GM18526 (cell line): ENCODE measurements around the gene NTM.

ENCODE experiments used
- POLR2A ChIP-seq: IDR thresholded peaks from 3 replicates; pipeline ENCODE4 v1.6.1; 2011; ENCODE audit not compliant: insufficient read length; ENCODE audit errors: extremely low read depth

Gene NTM

DNA sequence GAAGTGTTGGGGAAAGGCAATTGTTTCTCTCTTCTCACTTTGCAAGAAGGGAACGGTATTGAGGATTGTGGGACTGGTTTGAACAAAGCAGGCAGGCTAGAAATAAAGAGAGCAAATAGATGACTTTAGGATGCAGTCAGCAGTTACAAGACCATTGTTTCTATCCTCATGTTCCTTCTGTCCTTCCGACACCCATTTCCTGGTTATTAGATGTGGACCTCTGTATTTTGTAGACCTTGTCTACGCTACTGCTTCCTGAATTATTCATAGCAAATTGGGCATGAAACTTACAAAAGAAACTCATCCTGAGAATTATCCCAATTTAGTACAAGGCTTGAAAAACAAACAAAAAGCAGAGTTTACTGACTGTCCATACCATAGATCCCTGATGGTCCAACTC, 656.3 kb downstream of the NTM start:
- TF ChIP-seq POLR2A = no peak

DNA sequence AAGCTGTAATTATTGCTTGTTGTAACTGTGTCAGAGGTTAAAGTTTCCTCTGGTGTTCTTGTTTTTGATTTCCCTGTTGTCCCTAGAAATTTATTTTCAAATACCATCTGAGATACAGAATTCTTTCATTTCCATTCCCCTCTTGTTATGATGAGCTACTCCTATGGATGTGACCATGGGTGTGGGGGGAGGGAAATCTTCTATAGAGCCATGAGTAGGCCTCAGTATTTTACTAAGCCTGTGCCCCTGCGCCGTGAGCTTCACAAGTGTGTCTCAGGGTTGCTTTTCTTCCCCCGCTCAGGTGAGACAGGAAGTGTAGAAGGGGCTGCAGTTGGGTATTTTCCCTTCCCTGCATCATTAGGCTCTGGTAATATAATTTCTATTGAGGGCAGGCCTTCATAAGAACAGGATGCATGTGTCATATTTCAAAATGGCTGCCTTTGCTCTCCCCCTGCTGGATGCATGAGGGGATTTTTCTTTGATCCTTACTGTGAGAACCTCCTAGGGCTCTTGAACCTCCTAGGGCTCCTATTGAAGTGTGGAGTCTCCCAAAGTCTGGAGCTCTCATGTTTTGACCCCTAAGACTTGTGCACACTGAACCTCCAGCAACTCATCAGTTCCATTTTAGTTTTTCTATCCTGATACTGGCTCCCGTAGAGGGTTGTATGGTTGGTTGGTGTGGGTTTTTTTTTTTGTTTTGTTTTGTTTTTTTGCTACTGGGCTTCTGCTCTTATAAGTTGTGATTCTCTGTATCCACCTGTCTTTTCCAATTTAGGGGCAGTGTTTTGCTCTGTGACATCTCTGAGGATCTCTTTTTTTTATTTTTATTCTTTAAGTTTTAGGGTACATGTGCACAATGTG, 658.2 kb downstream of the NTM start:
- TF ChIP-seq POLR2A = no peak

- no peak for TF ChIP-seq POLR2A
Measured at GRCh38 chr11:132030896-132031295, 660.5 kb downstream of the NTM start.

DNA sequence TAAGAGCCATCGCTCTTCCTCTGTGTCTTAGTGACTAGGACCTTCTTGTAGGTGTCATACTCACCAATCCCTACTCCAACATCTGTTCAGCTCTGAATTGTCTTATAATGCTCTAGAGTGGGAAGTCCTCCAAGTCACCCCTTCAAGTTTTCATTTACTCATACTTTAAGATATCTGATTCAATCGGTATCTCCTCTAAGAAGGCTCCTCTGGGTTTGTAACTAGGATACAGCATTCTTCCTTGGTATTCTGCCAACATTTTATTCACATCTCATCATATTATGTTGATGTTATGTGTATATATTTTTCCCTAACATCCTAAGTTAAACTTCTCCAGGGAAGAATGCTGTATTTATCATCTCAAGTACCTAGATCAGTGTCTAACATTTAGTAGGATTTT, 662.1 kb downstream of the NTM start:
- TF ChIP-seq POLR2A = no peak

DNA sequence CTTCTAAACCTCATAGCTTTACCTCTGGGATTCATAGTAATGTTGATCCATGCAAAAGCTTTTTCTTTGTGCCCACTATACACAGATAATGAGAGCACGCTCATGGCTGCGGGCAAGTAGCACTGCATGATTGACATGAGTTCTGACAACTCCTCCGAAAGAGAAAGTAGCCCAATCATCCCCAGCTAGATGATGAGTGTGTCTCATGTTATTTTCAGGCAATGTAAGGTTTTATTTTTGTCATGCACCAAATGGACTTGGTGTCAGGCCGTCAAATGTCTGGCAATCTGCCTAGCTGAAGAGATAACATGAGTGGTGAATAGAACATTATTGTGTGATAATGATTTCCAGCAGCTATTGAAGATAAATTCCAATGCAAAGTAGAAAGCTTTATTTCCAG, 662.6 kb downstream of the NTM start:
- no peak for TF ChIP-seq POLR2A

- no peak for TF ChIP-seq POLR2A
Measured at GRCh38 chr11:132035228-132035627, 664.8 kb downstream of the NTM start.

DNA sequence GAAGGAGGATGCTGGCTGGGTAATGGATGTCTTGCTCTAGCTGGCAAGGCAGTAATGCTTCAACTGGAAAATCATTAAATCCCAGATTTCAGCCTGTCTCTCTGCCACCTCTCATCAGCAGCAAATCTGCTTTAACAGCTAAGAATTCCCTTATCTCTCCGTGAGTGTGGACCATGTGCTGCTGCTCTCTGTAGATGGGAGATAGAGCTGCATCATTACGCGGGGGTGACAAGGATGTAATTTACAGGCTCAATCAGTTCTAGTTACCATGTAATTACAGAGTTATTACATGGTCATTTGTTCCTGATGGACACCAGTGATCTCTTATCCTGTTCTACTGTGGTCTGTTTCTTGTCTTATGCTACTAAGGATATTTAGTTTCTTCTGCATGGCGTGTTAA, 665.4 kb downstream of the NTM start:
- TF ChIP-seq POLR2A = no peak

DNA sequence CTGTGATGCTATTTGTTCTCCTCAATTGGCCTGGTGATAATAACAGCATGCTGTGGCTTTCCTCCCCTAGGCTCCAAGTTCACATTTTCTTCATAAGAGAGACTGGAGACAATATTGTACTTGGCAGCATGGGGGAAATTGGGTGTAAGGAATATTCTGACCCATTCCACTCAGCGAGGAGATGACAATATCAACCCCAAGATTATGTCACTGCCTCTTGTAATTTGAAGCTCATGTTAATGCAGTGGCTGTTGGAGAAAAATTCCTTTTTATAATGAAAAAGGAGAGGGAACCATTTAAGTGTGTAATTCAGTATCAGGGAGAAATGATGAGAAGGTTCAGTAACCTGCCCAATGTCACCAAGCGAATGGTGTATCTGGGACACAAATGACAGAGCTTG, 665.8 kb downstream of the NTM start:
- TF ChIP-seq POLR2A = no peak

DNA sequence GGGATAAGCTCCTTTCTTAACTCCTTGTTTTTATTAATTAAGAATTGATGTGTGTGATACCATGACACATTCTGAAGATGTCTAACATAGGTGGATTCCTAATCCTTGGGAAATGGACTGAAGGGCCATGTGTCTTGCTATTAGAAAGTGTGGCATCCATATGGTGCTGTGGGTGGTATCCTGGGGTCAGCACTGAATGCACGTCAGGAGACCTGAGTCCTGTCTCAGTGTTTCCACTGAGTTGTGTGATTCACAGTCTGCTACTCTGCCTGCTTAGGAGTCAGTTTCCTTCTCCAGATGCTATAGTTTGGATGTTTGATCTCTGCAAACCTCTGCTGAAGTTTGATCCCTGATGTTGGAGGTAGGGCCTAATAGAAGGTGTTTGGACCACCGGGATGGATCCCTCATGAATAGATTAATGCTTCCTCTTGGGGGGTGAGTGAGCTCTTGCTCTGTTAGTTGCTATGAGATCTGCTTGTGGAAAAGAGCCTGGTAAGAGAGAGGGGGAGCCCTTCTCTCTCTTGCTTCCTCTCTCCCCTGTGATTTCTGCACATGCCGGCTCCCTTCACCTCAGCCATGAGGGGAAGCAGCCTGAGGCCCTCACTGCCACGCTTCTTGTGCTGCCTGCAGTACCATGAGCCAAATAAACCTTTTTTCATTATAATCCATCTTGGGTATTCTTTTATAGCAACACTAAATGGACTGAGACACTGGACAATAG, 666.5 kb downstream of the NTM start:
- no peak for TF ChIP-seq POLR2A

DNA sequence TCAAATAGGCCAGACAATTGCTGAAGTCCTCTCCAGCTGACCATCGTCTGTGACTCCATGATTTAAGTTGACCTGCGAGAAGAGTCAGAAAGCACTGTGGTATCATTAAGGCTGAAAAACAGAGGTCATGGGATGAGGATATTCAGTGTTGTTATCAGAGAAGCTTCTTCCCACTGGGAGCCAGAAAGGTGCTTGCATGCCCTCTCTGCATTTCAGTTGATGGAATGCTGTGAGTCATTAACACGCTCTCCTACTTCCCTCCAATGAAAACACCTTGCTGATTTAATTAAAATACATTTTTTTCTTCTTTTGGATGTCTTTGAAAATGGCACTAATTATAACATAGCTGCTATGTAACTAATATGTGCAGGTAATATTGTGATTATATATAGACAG, 667.0 kb downstream of the NTM start:
- TF ChIP-seq POLR2A = no peak

- no peak for TF ChIP-seq POLR2A
Measured at GRCh38 chr11:132037956-132038355, 667.5 kb downstream of the NTM start.

DNA sequence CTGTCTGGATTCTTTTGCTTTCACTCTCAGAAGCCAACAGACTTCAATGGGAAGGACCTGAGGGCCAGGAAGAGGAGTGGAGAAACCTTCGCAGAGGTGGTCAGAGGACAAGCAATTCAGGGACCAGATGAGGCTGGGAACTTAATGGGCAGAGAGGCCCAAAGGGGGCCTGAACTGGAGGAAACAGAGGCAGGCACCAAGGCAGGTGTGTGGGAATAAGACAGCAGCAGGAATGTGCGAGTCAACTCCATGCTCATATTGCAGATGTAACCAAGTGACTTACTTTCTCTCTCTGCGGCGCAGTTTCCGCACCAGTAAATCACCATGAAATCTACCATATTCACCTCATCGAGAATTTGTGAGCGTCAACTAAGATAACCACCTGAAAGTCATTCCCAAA, 669.1 kb downstream of the NTM start:
- no peak for TF ChIP-seq POLR2A

GRCh38 chr11:132042296-132042695, 671.9 kb downstream of the NTM start:
- TF ChIP-seq POLR2A = no peak

- no peak for TF ChIP-seq POLR2A
Measured at GRCh38 chr11:132043714-132044113, 673.3 kb downstream of the NTM start.

GRCh38 chr11:132045107-132045506, 674.7 kb downstream of the NTM start:
- no peak for TF ChIP-seq POLR2A

DNA sequence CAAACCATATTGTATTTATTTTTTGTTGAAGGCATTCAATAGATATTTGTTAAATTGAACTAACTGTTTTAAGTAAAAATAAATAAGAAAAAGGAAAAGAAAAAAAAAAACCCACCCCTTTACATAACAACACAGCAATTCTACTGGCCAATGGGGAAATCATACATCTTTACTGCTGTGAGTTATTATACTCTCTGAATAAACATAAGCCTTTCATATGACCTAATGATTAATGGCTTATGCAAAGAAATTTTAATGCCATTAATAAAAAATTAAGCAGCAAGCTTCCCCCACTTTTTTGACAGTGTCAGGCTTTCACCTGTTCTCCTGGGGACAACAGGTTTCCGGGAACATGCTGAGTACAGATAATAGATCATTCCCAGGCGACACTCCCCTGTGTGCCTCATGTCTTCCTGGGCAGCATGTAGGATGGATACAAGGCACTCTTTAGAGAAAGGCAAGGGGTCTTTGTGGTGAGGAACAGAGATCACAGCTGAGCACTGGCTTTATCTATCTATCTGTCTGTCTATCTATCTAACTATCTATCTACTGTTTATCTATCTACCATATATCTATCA, 676.0 kb downstream of the NTM start:
- no peak for TF ChIP-seq POLR2A
